WTC11 (cell line): ENCODE data around the gene FOXN3. TPM values are rescaled to one million over a fixed set of nuclear protein-coding genes. Genes with fewer than 3 reads are reported as not detected.
A peak's percentile ranks its signal among the peaks of the same experiment; 100 is the strongest.

ENCODE experiments used
- ATAC-seq: fragments of 200-7000 bp; cut with Tn5 transposase; 2 replicates; pipeline ENCODE4 v1.10.0; 2021; ENCODE audit warnings: mild to moderate bottlenecking, moderate library complexity
- CTCF ChIA-PET: fragments of 300-600 bp; sonication (Branson Sonifier 250); formaldehyde crosslinking; loops from one replicate; lab custom pipeline; 2021; ENCODE audit warnings: antibody characterized with exemption; lab: Charles Lee
- POLR2A ChIA-PET: fragments of 350-600 bp; sonication (Branson Sonifier 250); formaldehyde crosslinking; loops from one replicate; lab custom pipeline; 2021; ENCODE audit warnings: antibody characterized with exemption; lab: Charles Lee
- DNase-seq: peaks from one replicate; pipeline ENCODE4 v3.0.0; 2021; ENCODE audit warnings: low spot score
- H3K27ac Mint-ChIP-seq: 2 replicates; pipeline ENCODE4 v1.8.0; 2021; ENCODE audit warnings: mixed read lengths
- H3K27me3 Mint-ChIP-seq: 2 replicates; pipeline ENCODE4 v1.8.0; 2021; ENCODE audit warnings: low read depth, mild to moderate bottlenecking, moderate library complexity, mixed read lengths
- H3K36me3 Mint-ChIP-seq: 2 replicates; pipeline ENCODE4 v1.8.0; 2021; ENCODE audit warnings: mixed read lengths
- H3K4me1 Mint-ChIP-seq: 2 replicates; pipeline ENCODE4 v1.8.0; 2022; ENCODE audit warnings: mixed read lengths
- H3K4me3 Mint-ChIP-seq: 2 replicates; pipeline ENCODE4 v1.8.0; 2021; ENCODE audit warnings: mild to moderate bottlenecking, moderate library complexity, mixed read lengths
- H3K9me3 Mint-ChIP-seq: 2 replicates; pipeline ENCODE4 v1.8.0; 2021; ENCODE audit warnings: mixed read lengths
- EMX1 ChIP-seq: fragments of 250-450 bp; sonication (Bioruptor Pico); IDR thresholded peaks from 2 replicates; pipeline ENCODE4 v1.8.0; 2021; ENCODE audit warnings: mild to moderate bottlenecking
- FOXJ3 ChIP-seq: sonication (generic); formaldehyde crosslinking; IDR thresholded peaks from 2 replicates; pipeline ENCODE4 v1.9.0; 2021; ENCODE audit warnings: missing genetic modification reagents, mild to moderate bottlenecking, borderline replicate concordance
- NR2C2 ChIP-seq: sonication (generic); formaldehyde crosslinking; IDR thresholded peaks from 2 replicates; pipeline ENCODE4 v1.8.0; 2022; ENCODE audit warnings: mild to moderate bottlenecking, missing genetic modification reagents
- NR3C1 ChIP-seq: sonication (generic); formaldehyde crosslinking; conservative IDR thresholded peaks from 2 replicates; pipeline ENCODE4 v1.8.1; 2023; ENCODE audit warnings: low read depth, mild to moderate bottlenecking, missing genetic modification reagents
- RORB ChIP-seq: fragments of 250-450 bp; sonication (Bioruptor Pico); IDR thresholded peaks from 2 replicates; pipeline ENCODE4 v1.9.0; 2021; ENCODE audit warnings: mild to moderate bottlenecking
- ZNF232 ChIP-seq: sonication (generic); formaldehyde crosslinking; IDR thresholded peaks from 2 replicates; pipeline ENCODE4 v1.8.0; 2022; ENCODE audit warnings: mild to moderate bottlenecking, missing genetic modification reagents
- ZNF396 ChIP-seq: fragments of 250-450 bp; sonication (Bioruptor Pico); IDR thresholded peaks from 2 replicates; pipeline ENCODE4 v1.8.0; 2021; ENCODE audit warnings: mild to moderate bottlenecking, moderate library complexity, borderline replicate concordance
- total RNA-seq: library from RNA; stranded (reverse); gene quantifications from 3 replicates; pipeline ENCODE4 v1.2.3, GENCODE V29; 2021
- TF ChIP-seq, protein P1 (sequence below): fragments of 250-450 bp; sonication (Bioruptor Pico); IDR thresholded peaks from 2 replicates; pipeline ENCODE4 v1.9.0; 2021; ENCODE audit warnings: mild to moderate bottlenecking, borderline replicate concordance
- TF ChIP-seq, protein P2 (sequence below): sonication (generic); formaldehyde crosslinking; IDR thresholded peaks from 2 replicates; pipeline ENCODE4 v1.8.1; 2023; ENCODE audit warnings: mild to moderate bottlenecking, missing genetic modification reagents, borderline replicate concordance
- TF ChIP-seq, protein P3 (sequence below): sonication (generic); formaldehyde crosslinking; conservative IDR thresholded peaks from 2 replicates; pipeline ENCODE4 v1.8.1; 2022; ENCODE audit warnings: mild to moderate bottlenecking, missing genetic modification reagents
- TF ChIP-seq, protein P4 (sequence below): sonication (generic); formaldehyde crosslinking; IDR thresholded peaks from 2 replicates; pipeline ENCODE4 v1.8.0; 2023; ENCODE audit warnings: missing genetic modification reagents, mild to moderate bottlenecking, borderline replicate concordance
- TF ChIP-seq, protein P5 (sequence below): sonication (generic); formaldehyde crosslinking; IDR thresholded peaks from 2 replicates; pipeline ENCODE4 v1.8.0; 2023; ENCODE audit warnings: mild to moderate bottlenecking, missing genetic modification reagents
- TF ChIP-seq, protein P6 (sequence below): sonication (generic); formaldehyde crosslinking; IDR thresholded peaks from 2 replicates; pipeline ENCODE4 v1.8.1; 2023; ENCODE audit warnings: mild to moderate bottlenecking, missing genetic modification reagents, moderate library complexity
- TF ChIP-seq, protein P7 (sequence below): sonication (generic); formaldehyde crosslinking; IDR thresholded peaks from 2 replicates; pipeline ENCODE4 v1.8.1; 2022; ENCODE audit warnings: mild to moderate bottlenecking, moderate library complexity, missing genetic modification reagents

FOXN3 gene
- total RNA-seq, 1 experiment from 2014 or later, result 170 TPM

DNA sequence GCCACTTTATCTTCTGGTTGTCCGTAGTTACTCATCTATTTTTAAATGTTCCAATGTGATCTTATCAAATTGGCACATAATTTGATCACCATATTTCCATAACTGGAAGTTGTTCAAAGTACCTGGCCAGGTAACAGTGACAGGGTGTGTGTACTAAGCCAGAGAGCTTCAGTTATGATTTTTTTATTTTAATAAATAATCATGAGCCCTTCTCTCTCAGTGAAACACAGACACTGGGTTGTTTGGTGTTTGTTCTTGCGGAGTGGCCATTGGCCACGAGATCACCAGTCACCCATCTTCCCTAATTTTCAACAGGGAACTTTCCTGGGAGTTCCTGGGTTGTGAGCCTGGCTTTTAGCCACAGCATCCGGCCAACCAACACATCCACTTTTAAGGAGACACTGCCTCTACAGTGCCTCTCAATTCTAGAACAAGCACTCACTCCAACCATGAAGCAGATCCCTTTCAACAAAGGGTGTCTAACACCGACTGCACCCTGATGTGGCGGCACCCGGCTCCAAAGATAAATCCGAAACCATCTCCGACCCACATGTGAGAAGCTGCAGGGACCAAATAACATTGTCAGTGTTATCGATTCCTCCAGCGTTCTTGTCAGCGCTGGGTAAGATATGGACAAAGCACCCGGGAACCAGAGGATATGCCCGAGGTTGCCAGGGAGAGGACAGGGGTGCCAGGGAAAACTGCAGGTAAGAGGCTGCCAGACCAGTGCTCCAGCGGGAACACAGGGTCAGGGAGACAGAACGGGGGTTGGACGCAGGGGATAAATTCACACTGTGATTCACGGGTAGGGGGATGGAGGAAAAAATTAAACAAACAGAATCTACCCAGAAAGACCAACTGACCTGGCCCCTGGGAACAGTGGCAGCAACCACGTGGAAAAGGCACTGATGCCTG is 49.9 kb downstream of the FOXN3 start:
- H3K9me3 Mint-ChIP-seq, result peaks cover 6% of the 10 kb centered on the region
- DNase-seq (no peak), ATAC-seq (no peak; the same call in 1 of the 2 replicates)
- peaks cover 12% of the 10 kb centered on the region for H3K36me3 Mint-ChIP-seq
- H3K27me3 Mint-ChIP-seq, result no peaks in the 10 kb centered on the region
- H3K4me3 Mint-ChIP-seq, result no peak overlapping the region
- ChIA-PET POLR2A (no interaction called here), CTCF (no interaction called here)
- TF ChIP-seq ZNF396 (CRISPR knock-in tag), result no peak
- no peak for TF ChIP-seq FOXJ3 (CRISPR knock-in tag)
- TF ChIP-seq, protein P1, sequence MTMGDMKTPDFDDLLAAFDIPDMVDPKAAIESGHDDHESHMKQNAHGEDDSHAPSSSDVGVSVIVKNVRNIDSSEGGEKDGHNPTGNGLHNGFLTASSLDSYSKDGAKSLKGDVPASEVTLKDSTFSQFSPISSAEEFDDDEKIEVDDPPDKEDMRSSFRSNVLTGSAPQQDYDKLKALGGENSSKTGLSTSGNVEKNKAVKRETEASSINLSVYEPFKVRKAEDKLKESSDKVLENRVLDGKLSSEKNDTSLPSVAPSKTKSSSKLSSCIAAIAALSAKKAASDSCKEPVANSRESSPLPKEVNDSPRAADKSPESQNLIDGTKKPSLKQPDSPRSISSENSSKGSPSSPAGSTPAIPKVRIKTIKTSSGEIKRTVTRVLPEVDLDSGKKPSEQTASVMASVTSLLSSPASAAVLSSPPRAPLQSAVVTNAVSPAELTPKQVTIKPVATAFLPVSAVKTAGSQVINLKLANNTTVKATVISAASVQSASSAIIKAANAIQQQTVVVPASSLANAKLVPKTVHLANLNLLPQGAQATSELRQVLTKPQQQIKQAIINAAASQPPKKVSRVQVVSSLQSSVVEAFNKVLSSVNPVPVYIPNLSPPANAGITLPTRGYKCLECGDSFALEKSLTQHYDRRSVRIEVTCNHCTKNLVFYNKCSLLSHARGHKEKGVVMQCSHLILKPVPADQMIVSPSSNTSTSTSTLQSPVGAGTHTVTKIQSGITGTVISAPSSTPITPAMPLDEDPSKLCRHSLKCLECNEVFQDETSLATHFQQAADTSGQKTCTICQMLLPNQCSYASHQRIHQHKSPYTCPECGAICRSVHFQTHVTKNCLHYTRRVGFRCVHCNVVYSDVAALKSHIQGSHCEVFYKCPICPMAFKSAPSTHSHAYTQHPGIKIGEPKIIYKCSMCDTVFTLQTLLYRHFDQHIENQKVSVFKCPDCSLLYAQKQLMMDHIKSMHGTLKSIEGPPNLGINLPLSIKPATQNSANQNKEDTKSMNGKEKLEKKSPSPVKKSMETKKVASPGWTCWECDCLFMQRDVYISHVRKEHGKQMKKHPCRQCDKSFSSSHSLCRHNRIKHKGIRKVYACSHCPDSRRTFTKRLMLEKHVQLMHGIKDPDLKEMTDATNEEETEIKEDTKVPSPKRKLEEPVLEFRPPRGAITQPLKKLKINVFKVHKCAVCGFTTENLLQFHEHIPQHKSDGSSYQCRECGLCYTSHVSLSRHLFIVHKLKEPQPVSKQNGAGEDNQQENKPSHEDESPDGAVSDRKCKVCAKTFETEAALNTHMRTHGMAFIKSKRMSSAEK (CRISPR knock-in tag), result no peak
- TF ChIP-seq, protein P2, sequence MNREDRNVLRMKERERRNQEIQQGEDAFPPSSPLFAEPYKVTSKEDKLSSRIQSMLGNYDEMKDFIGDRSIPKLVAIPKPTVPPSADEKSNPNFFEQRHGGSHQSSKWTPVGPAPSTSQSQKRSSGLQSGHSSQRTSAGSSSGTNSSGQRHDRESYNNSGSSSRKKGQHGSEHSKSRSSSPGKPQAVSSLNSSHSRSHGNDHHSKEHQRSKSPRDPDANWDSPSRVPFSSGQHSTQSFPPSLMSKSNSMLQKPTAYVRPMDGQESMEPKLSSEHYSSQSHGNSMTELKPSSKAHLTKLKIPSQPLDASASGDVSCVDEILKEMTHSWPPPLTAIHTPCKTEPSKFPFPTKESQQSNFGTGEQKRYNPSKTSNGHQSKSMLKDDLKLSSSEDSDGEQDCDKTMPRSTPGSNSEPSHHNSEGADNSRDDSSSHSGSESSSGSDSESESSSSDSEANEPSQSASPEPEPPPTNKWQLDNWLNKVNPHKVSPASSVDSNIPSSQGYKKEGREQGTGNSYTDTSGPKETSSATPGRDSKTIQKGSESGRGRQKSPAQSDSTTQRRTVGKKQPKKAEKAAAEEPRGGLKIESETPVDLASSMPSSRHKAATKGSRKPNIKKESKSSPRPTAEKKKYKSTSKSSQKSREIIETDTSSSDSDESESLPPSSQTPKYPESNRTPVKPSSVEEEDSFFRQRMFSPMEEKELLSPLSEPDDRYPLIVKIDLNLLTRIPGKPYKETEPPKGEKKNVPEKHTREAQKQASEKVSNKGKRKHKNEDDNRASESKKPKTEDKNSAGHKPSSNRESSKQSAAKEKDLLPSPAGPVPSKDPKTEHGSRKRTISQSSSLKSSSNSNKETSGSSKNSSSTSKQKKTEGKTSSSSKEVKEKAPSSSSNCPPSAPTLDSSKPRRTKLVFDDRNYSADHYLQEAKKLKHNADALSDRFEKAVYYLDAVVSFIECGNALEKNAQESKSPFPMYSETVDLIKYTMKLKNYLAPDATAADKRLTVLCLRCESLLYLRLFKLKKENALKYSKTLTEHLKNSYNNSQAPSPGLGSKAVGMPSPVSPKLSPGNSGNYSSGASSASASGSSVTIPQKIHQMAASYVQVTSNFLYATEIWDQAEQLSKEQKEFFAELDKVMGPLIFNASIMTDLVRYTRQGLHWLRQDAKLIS (CRISPR knock-in tag), result no peak
- no peak for TF ChIP-seq EMX1 (CRISPR knock-in tag)
- TF ChIP-seq, protein P3, sequence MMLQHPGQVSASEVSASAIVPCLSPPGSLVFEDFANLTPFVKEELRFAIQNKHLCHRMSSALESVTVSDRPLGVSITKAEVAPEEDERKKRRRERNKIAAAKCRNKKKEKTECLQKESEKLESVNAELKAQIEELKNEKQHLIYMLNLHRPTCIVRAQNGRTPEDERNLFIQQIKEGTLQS (CRISPR knock-in tag), result no peak
- TF ChIP-seq, protein P4, sequence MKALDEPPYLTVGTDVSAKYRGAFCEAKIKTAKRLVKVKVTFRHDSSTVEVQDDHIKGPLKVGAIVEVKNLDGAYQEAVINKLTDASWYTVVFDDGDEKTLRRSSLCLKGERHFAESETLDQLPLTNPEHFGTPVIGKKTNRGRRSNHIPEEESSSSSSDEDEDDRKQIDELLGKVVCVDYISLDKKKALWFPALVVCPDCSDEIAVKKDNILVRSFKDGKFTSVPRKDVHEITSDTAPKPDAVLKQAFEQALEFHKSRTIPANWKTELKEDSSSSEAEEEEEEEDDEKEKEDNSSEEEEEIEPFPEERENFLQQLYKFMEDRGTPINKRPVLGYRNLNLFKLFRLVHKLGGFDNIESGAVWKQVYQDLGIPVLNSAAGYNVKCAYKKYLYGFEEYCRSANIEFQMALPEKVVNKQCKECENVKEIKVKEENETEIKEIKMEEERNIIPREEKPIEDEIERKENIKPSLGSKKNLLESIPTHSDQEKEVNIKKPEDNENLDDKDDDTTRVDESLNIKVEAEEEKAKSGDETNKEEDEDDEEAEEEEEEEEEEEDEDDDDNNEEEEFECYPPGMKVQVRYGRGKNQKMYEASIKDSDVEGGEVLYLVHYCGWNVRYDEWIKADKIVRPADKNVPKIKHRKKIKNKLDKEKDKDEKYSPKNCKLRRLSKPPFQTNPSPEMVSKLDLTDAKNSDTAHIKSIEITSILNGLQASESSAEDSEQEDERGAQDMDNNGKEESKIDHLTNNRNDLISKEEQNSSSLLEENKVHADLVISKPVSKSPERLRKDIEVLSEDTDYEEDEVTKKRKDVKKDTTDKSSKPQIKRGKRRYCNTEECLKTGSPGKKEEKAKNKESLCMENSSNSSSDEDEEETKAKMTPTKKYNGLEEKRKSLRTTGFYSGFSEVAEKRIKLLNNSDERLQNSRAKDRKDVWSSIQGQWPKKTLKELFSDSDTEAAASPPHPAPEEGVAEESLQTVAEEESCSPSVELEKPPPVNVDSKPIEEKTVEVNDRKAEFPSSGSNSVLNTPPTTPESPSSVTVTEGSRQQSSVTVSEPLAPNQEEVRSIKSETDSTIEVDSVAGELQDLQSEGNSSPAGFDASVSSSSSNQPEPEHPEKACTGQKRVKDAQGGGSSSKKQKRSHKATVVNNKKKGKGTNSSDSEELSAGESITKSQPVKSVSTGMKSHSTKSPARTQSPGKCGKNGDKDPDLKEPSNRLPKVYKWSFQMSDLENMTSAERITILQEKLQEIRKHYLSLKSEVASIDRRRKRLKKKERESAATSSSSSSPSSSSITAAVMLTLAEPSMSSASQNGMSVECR, result no peak
- no peak for TF ChIP-seq NR3C1
- TF ChIP-seq, protein P5, sequence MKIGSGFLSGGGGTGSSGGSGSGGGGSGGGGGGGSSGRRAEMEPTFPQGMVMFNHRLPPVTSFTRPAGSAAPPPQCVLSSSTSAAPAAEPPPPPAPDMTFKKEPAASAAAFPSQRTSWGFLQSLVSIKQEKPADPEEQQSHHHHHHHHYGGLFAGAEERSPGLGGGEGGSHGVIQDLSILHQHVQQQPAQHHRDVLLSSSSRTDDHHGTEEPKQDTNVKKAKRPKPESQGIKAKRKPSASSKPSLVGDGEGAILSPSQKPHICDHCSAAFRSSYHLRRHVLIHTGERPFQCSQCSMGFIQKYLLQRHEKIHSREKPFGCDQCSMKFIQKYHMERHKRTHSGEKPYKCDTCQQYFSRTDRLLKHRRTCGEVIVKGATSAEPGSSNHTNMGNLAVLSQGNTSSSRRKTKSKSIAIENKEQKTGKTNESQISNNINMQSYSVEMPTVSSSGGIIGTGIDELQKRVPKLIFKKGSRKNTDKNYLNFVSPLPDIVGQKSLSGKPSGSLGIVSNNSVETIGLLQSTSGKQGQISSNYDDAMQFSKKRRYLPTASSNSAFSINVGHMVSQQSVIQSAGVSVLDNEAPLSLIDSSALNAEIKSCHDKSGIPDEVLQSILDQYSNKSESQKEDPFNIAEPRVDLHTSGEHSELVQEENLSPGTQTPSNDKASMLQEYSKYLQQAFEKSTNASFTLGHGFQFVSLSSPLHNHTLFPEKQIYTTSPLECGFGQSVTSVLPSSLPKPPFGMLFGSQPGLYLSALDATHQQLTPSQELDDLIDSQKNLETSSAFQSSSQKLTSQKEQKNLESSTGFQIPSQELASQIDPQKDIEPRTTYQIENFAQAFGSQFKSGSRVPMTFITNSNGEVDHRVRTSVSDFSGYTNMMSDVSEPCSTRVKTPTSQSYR, result no peak
- TF ChIP-seq, protein P6, sequence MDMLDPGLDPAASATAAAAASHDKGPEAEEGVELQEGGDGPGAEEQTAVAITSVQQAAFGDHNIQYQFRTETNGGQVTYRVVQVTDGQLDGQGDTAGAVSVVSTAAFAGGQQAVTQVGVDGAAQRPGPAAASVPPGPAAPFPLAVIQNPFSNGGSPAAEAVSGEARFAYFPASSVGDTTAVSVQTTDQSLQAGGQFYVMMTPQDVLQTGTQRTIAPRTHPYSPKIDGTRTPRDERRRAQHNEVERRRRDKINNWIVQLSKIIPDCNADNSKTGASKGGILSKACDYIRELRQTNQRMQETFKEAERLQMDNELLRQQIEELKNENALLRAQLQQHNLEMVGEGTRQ (CRISPR knock-in tag), result no peak
- TF ChIP-seq, protein P7, sequence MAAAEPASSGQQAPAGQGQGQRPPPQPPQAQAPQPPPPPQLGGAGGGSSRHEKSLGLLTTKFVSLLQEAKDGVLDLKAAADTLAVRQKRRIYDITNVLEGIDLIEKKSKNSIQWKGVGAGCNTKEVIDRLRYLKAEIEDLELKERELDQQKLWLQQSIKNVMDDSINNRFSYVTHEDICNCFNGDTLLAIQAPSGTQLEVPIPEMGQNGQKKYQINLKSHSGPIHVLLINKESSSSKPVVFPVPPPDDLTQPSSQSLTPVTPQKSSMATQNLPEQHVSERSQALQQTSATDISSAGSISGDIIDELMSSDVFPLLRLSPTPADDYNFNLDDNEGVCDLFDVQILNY, result no peak
- no peak for TF ChIP-seq NR2C2 (CRISPR knock-in tag)
- TF ChIP-seq RORB (CRISPR knock-in tag), result no peak
- TF ChIP-seq ZNF232 (CRISPR knock-in tag), result no peak
- peaks cover 81% of the 10 kb centered on the region for H3K4me1 Mint-ChIP-seq
- H3K27ac Mint-ChIP-seq, result peak overlapping the region; percentile 17
